ENCODE measurements around the gene GBF1. TPM values are rescaled to one million over a fixed set of nuclear protein-coding genes. Genes with fewer than 3 reads are reported as not detected.

Gene GBF1
- total RNA-seq, 2 donors from 2014 or later, result 23.1 to 24.1 TPM

Other genes with a start within 250 kb of the GBF1 start
- 1 to 10 TPM; 5.6 to 8.3 TPM for gene ARMH3, start 189.4 kb upstream of the GBF1 start, total RNA-seq
- 10 to 100 TPM; 16.6 to 33.0 TPM for gene HPS6, start 180.2 kb upstream of the GBF1 start, total RNA-seq
- gene LDB1, start 125.2 kb upstream of the GBF1 start, total RNA-seq, result 10 to 100 TPM; 17.1 to 24.4 TPM
- 10 to 100 TPM; 17.9 to 37.6 TPM for gene PPRC1, start 112.5 kb upstream of the GBF1 start, total RNA-seq
- 10 to 100 TPM; 26.0 to 33.7 TPM for gene NOLC1, start 93.1 kb upstream of the GBF1 start, total RNA-seq
- gene ELOVL3, start 19.2 kb upstream of the GBF1 start, total RNA-seq, result not detected
- not detected for gene PITX3, start 4.0 kb upstream of the GBF1 start, total RNA-seq
- gene NFKB2, start 150.2 kb downstream of the GBF1 start, total RNA-seq, result 10 to 100 TPM; 17.9 to 30.0 TPM
- gene PSD, start 173.3 kb downstream of the GBF1 start, total RNA-seq, result 1 to 10 TPM; 2.6 to 5.3 TPM
- 10 to 100 TPM; 12.7 to 38.6 TPM for gene FBXL15, start 175.3 kb downstream of the GBF1 start, total RNA-seq
- gene CUEDC2, start 187.0 kb downstream of the GBF1 start, total RNA-seq, result 10 to 100 TPM; 30.3 to 35.5 TPM
- gene C10orf95, start 206.0 kb downstream of the GBF1 start, total RNA-seq, result 1 to 10 TPM in 1 of 2 donors, under 1 TPM in 1; 0.66 to 4.2 TPM

Data from body of pancreas (tissue), 2 donors.